H1 (cell line): ENCODE results near the gene UGGT1. TPM values are rescaled to one million over a fixed set of nuclear protein-coding genes. Genes with fewer than 3 reads are reported as not detected.

Experiments
- ATF2 ChIP-seq: IDR thresholded peaks from 2 replicates; pipeline ENCODE4 v1.6.1; 2012; ENCODE audit warnings: low read length, inconsistent platforms
- SIRT6 ChIP-seq: IDR thresholded peaks from one replicate; pipeline ENCODE4 v1.7.1; 2012; ENCODE audit warnings: low read length, inconsistent platforms
- polyA plus RNA-seq, 7 experiments: library from polyadenylated mRNA; depleted of rRNA in 3 of 7; stranded (reverse) in 5 of 7; unstranded in 2 of 7; fragments of >200 nt in 5 of 7; fragments of 200-250 nt in 2 of 7; gene quantifications; 1 replicate in 5 of 7; 2 replicates in 1 of 7; 4 replicates in 1 of 7; pipeline versions ENCODE4 v1.2.1 to v1.2.3, GENCODE V29; 2011 to 2013; ENCODE audit warnings: missing spikeins in 2 of 7, mixed read lengths in 2 of 7
- total RNA-seq: library from RNA; stranded (reverse); fragmentation: NEBNext Ultra II Directional; extraction: Animal tissue kit (Norgen Biotek cat#: 25700); gene quantifications from 2 replicates; pipeline ENCODE4 v1.2.1, GENCODE V29; 2021

UGGT1 gene
- total and polyA plus RNA-seq, 2 of the 8 experiments (the other 6 are each of a cell fraction or from before 2014, with no cell fraction given), result 14.9 to 57.3 TPM

- no peak for TF ChIP-seq ATF2
- no peak for TF ChIP-seq SIRT6
These were observed 63.2 kb downstream of the UGGT1 start (continued) for GRCh38 chr2:128154225-128154624.
